Activated naive CD8-positive, alpha-beta T cell treated with anti-CD3 and anti-CD28 coated beads, Interleukin-2, amount 50 U/mL, for 24 hours (primary cell): ENCODE measurements around the gene PRKD2.

Source experiments
- ATAC-seq: fragments of 150-1000 bp; cut with Tn5 transposase; one replicate; pipeline ENCODE4 v1.10.0; 2021
- DNase-seq: peaks from one replicate; pipeline ENCODE4 v3.0.0; 2021
- H3K27ac Mint-ChIP-seq: one replicate; pipeline ENCODE4 v1.8.0; 2021; ENCODE audit warnings: mild to moderate bottlenecking, mixed read lengths
- H3K27me3 Mint-ChIP-seq: one replicate; pipeline ENCODE4 v1.8.0; 2021; ENCODE audit warnings: mixed read lengths
- H3K36me3 Mint-ChIP-seq: one replicate; pipeline ENCODE4 v1.8.0; 2021; ENCODE audit warnings: low read depth, mixed read lengths
- H3K4me1 Mint-ChIP-seq: one replicate; pipeline ENCODE4 v1.8.0; 2021; ENCODE audit warnings: mixed read lengths
- H3K4me3 Mint-ChIP-seq: one replicate; pipeline ENCODE4 v1.8.0; 2021; ENCODE audit warnings: mild to moderate bottlenecking, moderate library complexity, mixed read lengths
- H3K9me3 Mint-ChIP-seq: one replicate; pipeline ENCODE4 v1.8.0; 2021; ENCODE audit warnings: mixed read lengths

The PRKD2 gene

DNA sequence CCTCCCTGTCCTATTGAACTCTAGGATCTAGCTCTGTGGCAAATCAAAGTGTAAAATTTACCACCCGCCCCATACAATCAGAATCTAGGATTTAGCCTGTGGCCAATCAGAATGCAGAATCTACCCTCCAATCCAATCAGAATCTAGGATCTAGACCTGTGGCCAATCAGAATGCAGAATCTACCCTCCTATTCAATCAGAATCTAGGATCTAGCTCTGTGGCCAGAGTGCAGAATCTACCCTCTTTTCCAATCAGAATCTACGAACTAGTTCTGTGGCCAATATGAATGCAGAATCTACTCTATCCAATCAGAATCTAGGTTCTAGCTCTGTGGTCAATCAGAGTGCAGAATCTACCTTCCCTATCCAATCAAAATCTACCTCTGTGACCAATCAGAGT, 25.8 kb downstream of the PRKD2 start:
- no peaks in the 10 kb centered on the region for H3K4me1 Mint-ChIP-seq
- H3K36me3 Mint-ChIP-seq, result peaks cover 57% of the 10 kb centered on the region
- ATAC-seq (no peak), DNase-seq (no peak)
- H3K4me3 Mint-ChIP-seq, result no peak overlapping the region
- H3K27ac Mint-ChIP-seq, result no peak overlapping the region
- no peaks in the 10 kb centered on the region for H3K9me3 Mint-ChIP-seq
- H3K27me3 Mint-ChIP-seq, result no peaks in the 10 kb centered on the region

DNA sequence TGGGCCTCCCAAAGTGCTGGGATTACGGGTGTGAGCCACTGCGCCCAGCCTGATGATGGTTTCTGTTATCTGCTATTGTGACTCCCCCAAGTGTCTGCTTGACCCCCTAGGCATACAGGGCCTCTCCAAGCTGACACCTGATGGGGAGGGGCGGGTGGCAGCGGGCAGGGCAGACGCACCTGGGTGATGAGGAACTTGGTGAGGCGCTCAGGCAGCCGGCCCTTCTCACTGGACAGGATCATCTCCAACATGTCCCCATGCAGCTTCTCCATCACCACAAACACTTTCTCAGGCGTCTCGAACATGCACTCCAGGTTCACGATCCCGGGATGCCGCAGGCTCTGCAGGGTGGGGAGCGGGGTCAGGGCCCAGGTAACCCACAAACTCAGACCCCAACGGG, 27.6 kb downstream of the PRKD2 start:
- DNase-seq (no peak), ATAC-seq (no peak)
- H3K27me3 Mint-ChIP-seq, result no peaks in the 10 kb centered on the region
- H3K36me3 Mint-ChIP-seq, result peaks cover 54% of the 10 kb centered on the region
- H3K4me3 Mint-ChIP-seq, result no peak overlapping the region
- no peaks in the 10 kb centered on the region for H3K4me1 Mint-ChIP-seq
- no peaks in the 10 kb centered on the region for H3K9me3 Mint-ChIP-seq
- H3K27ac Mint-ChIP-seq, result no peak overlapping the region

DNA sequence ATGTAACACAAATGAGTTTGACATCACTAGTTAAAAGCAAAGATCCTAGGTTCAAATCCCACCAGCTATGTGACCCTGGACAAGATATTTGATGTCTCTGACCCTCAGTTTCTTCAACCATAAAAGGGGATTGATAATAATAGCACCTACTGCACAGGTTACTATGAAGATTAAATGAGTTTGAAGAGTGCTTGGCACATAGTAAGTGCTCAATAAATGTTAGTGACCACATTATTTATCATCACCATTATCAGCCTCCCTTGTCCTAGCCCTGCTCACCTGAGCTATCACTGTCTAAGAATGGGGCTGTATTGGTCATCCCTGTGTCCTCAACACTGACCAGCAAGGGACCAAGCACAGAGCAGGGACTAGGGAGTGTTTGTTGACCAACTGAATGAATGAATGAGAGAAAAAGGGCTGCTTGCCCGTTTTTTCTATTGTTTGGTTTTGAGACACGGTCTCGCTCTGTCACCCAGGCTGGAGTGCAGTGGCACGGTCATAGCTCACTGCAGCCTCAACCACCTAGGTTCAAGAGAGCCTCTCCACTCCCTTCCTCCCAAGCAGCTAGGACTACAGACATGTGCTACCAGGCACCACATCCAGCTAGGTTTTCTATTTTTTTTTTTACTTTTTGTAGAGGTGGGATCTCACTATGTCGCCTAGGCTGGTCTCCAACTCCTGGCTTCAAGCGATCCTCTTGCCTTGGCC, 29.3 kb downstream of the PRKD2 start:
- ATAC-seq (no peak), DNase-seq (no peak)
- Mint-ChIP-seq H3K36me3 (peaks cover 50% of the 10 kb centered on the region), H3K27ac (no peak overlapping the region), H3K27me3 (no peaks in the 10 kb centered on the region), H3K9me3 (no peaks in the 10 kb centered on the region), H3K4me1 (no peaks in the 10 kb centered on the region), H3K4me3 (no peak overlapping the region)

DNA sequence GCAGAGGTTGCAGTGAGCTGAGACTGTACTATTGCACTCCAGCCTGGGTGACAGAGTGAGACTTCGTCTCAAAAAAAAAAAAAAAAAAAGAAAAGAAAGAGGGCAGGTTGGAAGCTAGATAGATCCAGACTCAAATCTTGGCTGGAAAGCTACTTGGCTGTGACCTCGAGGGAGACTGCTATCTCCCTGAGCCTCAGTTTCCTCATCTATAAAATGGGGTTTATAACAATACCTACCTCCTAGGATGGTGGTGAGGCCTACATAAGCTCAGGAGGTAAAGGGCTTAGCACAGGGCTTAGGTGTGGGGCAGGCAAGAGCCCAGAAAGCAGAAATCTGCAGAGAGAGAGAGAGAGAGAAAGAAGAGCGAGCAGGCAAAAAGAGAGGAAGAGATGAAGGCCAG, 31.7 kb downstream of the PRKD2 start:
- Mint-ChIP-seq H3K27ac (peak overlapping the region; percentile 29), H3K4me3 (no peak overlapping the region)

DNA sequence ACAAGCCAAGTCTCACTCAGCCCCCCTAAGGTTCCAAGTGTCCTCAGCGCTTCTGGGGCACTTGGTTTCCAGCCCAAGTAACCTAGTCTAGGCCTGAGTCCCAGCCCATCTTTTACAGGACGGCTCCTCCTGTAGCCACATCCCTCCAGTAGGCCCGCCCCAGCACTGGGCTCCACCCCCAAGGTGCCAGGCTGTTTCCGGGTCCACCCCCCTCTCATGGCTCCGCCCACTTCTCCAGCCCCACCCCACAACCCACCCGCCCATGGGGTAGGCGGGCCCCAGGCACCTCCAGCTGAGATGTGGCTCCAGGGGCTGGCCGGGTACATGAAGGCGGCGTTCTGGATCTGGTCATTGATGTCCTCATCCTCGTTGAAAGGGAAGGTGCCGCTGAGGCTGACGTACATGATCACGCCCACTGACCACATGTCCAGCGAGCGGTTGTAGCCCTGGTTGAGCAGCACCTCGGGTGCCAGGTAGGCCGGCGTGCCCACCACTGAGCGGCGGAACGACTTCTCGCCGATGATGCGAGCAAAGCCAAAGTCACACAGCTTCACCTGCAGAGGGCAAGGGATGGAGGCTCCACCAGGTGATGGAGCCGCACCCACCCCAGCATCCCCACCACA, 38.7 kb downstream of the PRKD2 start:
- Mint-ChIP-seq H3K27ac (no peak overlapping the region), H3K27me3 (no peaks in the 10 kb centered on the region), H3K36me3 (peaks cover 50% of the 10 kb centered on the region), H3K4me1 (peaks cover 2% of the 10 kb centered on the region), H3K4me3 (no peak overlapping the region), H3K9me3 (no peaks in the 10 kb centered on the region)
- peak; percentile 72 for DNase-seq
- peak; percentile 80 for ATAC-seq

More for the DNA sequence above, 31.7 kb downstream of the PRKD2 start:
- DNase-seq (no peak), ATAC-seq (no peak)
- Mint-ChIP-seq H3K4me1 (no peaks in the 10 kb centered on the region), H3K9me3 (no peaks in the 10 kb centered on the region), H3K36me3 (peaks cover 32% of the 10 kb centered on the region), H3K27me3 (no peaks in the 10 kb centered on the region)

DNA sequence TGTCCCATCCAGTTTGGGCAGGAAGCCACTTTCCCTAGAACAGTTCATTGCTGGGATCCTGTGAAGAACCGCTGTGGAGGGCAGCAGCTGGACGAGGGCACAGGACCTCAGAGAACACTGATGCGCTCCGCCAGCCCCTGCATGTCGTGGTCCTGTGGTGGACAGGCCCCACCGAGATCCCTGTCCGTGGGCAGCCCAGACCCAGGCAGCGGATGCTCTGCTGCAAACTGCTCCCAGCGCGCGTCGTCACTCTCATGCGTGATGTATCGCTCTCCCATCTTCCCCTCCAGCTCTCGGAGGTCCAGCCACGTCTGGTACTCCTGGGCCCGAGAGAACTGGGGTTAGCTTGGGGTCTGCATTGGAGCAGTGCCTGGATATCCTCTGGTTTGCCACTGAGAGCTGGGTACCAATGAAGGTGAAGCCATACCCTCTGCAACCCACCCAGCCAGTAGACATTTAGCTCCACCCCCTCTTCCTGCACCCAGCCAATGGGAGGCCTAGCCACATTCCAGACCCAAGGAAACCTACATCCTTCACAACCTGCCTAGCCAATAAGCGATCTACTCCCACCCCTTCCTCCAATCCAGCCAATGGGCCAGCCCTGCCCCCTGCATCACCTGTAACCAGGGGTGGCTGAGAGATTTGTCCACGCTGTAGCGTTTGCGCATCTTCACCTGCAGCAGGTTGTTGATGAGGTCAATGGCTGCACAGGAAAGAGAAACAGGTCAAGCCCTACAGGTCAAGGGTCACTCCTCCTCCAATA, 42.3 kb downstream of the PRKD2 start:
- no peaks in the 10 kb centered on the region for H3K9me3 Mint-ChIP-seq
- peak; percentile 7 for ATAC-seq
- H3K27ac Mint-ChIP-seq, result no peak overlapping the region
- H3K27me3 Mint-ChIP-seq, result no peaks in the 10 kb centered on the region
- peaks cover 2% of the 10 kb centered on the region for H3K4me1 Mint-ChIP-seq
- peaks cover 42% of the 10 kb centered on the region for H3K36me3 Mint-ChIP-seq
- H3K4me3 Mint-ChIP-seq, result no peak overlapping the region
- DNase-seq, result no peak

DNA sequence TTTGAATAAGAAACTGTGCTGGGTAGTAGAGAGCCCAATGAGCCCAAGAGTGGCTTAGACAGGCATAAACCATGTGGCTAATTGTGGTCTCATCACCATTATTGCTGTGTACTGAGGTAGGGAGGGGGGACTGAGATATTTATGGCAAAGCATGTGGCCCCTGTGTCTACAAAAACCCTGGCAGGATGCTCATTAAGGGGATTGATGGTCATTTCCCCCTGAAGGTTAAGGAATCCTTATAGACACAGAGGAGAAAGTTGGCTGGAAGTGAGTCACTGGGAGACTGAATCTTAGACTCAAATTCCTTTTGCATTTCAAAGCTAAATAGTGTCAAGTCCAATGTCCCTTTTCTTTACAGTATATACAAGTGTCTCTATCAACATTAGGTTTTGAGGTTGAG, 46.1 kb downstream of the PRKD2 start:
- no peak overlapping the region for H3K4me3 Mint-ChIP-seq
- no peak overlapping the region for H3K27ac Mint-ChIP-seq
- no peak for ATAC-seq
- no peaks in the 10 kb centered on the region for H3K9me3 Mint-ChIP-seq
- DNase-seq, result no peak
- no peaks in the 10 kb centered on the region for H3K27me3 Mint-ChIP-seq
- H3K36me3 Mint-ChIP-seq, result peaks cover 26% of the 10 kb centered on the region
- no peaks in the 10 kb centered on the region for H3K4me1 Mint-ChIP-seq

DNA sequence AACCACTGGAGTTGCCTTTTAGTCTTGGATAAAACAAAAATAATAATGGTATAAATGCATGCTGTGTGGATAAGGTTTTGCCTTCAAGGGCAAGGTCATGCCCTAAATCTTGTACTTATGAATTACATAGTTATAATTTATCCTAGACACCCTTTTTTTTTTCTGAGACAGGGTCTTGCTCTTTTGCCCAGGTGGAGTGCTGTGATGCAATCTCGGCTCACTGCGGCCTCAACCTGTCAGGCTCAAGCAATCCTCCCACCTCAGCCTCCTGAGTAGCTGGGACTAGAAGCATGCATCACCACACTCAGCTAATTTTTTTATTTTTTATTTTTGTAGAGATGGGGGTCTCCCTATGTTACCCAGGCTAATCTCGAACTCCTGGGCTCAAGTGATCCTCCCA, 48.3 kb downstream of the PRKD2 start:
- no peak overlapping the region for H3K27ac Mint-ChIP-seq
- H3K4me3 Mint-ChIP-seq, result no peak overlapping the region
- H3K27me3 Mint-ChIP-seq, result no peaks in the 10 kb centered on the region
- no peaks in the 10 kb centered on the region for H3K9me3 Mint-ChIP-seq
- peaks cover 9% of the 10 kb centered on the region for H3K36me3 Mint-ChIP-seq
- ATAC-seq, result no peak
- no peaks in the 10 kb centered on the region for H3K4me1 Mint-ChIP-seq
- DNase-seq, result no peak

DNA sequence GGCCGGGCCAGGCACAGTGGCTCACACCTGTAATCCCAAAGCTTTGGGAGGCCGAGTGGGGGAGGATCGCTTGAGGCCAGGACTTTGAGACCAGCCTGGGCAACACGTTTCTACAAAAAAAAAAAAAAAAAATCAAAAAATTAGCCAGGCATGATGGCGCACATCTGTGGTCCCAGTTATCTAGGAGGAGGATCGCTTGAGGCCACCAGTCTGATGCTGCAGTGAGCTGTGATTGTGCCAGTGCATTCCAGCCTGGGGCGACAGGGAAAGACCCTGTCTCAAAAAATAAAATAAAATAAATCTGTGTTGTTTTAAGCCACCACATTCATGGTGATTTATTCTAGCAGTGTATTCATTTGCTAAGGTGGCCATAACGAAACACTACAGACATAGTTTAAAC, 51.8 kb downstream of the PRKD2 start:
- DNase-seq (no peak), ATAC-seq (no peak)
- Mint-ChIP-seq H3K27me3 (peaks cover 2% of the 10 kb centered on the region), H3K4me1 (peaks cover 21% of the 10 kb centered on the region), H3K36me3 (no peaks in the 10 kb centered on the region), H3K9me3 (no peaks in the 10 kb centered on the region), H3K27ac (no peak overlapping the region), H3K4me3 (no peak overlapping the region)

DNA sequence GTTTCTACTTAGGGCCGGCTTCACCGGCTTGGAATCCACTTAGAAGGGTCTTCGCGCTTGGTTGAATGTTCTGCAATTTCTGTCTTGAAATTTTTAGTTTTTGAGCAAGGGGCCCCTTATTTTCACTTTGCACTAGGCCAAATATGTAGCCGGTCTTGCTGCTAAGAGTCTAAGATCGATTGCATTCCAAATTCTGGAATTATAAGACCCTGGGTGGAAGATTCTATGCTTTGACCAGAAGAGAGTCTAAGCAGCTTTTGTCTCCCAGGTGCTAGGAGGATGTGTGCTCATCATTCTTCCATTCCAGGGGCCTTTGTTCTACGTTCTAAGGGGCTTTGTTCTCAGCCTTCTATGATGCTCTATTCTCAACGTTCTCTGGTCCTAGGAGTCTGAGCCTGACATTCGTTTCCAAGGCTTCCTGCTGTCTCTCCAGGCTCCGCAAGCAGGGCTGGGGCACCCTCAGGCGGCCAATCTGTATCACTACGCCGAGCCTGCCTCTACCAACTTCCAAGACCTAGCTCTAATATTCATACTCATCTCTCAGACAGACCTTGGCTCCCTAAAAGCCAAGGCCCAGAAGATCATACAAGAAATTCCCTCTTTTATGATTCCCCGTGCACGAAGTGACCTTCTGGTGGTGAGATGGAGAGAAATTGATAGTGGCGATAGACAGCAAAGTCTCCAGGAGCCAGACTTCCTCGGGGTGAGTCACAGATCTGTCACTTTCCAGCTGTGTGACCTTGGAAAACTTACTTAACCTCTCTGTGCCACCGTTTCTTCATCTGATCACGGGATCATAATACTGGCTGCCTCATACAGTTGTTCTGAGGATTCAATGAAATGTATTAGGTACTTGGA, 55.0 kb downstream of the PRKD2 start:
- H3K4me3 Mint-ChIP-seq, result peak overlapping the region; percentile 79
- no peaks in the 10 kb centered on the region for H3K36me3 Mint-ChIP-seq
- ATAC-seq (peak; percentile 64), DNase-seq (peak; percentile 77)
- H3K9me3 Mint-ChIP-seq, result no peaks in the 10 kb centered on the region
- peaks cover 15% of the 10 kb centered on the region for H3K27me3 Mint-ChIP-seq
- H3K27ac Mint-ChIP-seq, result peak overlapping the region; percentile 77
- peaks cover 28% of the 10 kb centered on the region for H3K4me1 Mint-ChIP-seq

DNA sequence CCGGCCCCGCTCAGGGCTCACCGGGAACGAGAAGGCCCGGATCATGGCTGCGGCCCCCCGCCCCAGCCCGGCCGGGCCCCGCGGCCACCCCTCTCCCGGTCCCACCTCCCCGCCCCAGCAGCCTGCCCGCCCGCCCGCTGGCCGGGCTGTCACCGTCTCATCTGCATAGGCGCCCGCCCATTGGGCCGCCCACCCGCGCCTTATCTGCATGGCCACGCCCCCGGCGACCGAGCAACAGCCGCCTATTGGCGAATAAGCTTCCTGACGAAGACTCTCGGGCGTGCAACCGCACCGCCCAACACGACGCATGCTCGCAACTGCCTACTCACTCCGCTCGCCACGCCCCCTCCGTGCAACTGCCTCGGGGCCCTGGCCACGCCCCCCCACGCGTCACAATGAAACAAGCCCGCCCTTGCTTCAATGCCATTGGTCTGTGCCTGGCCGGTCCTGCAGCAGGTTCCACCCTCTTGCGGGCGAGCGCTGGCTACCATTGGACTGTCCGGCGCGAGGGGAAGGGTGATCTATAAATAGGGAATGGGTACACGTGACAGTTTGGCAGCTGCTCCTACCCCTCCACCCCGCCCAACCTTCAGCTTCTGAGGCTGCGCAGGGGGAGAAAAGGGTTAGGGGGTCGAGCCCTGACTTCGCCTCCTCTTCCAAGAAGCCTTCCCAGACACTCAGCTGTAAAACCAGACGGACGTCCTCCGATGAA, 55.7 kb downstream of the PRKD2 start, which contains the start of gene DACT3:
DACT3 (minus strand) TSS at position 163 of the 712 bp plus-strand sequence; CDS start at position 45, 118 bp downstream.
- Mint-ChIP-seq H3K36me3 (no peaks in the 10 kb centered on the region), H3K4me3 (peak within 1 kb of the TSS; percentile 79), H3K27ac (peak within 1 kb of the TSS; percentile 77), H3K27me3 (peaks cover 18% of the 10 kb centered on the region), H3K9me3 (no peaks in the 10 kb centered on the region), H3K4me1 (peaks cover 34% of the 10 kb centered on the region)
- peak; percentile 100 for DNase-seq
- ATAC-seq, result peak; percentile 88

DNA sequence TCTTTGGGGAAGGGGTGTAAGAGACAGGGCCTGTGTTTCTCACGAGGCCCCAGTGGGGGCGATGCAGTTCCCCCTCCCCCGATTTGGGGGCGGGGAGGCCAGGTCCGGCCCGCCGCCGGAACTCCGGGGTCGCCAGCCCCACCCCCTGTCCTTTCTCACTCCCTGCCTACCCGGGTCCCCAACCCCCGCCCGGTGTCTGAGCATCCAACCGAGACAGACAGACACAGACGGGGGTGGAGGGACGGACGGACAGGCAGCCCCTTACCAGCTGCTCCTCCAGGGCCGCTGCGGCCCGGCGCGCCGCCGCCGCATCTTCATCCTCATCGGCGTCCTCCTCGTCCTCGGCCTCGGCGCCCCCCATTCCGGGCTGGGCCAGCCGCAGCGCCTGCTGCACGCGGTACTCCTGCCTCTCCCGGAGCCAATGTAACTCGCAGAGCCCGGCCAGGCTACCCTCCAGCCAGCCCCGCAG, 56.3 kb downstream of the PRKD2 start:
- H3K4me3 Mint-ChIP-seq, result peak overlapping the region; percentile 79
- H3K9me3 Mint-ChIP-seq, result no peaks in the 10 kb centered on the region
- H3K4me1 Mint-ChIP-seq, result peaks cover 34% of the 10 kb centered on the region
- DNase-seq (no peak), ATAC-seq (peak; percentile 1)
- H3K27ac Mint-ChIP-seq, result no peak overlapping the region
- peaks cover 18% of the 10 kb centered on the region for H3K27me3 Mint-ChIP-seq
- H3K36me3 Mint-ChIP-seq, result no peaks in the 10 kb centered on the region

DNA sequence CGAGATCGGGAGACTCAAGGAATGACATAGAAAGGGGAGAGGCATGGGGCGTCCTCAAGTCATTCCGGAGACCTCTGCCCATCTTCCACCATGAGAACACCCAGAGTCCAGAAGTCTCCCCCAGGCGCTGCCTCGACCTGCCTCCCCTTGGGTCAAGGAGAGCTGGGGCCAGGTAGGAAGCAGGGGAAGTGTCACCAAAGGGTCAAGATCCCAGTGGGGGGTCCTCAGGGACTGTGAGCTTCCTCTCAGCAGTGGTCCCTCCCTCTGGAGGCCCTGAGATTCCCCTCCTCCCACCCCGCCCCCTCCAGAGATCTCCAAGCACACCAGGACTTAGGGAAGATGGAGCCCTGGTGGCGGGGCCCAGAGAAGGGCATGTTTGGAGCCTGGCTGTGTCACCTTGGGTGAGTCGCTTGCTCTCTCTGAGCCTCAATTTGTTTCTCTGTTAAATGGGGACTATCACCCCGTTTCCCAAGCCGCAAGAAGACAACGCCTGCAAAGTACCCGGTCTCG, 56.9 kb downstream of the PRKD2 start:
- Mint-ChIP-seq H3K36me3 (no peaks in the 10 kb centered on the region), H3K27ac (no peak overlapping the region), H3K27me3 (peaks cover 20% of the 10 kb centered on the region), H3K4me1 (peaks cover 34% of the 10 kb centered on the region), H3K4me3 (peak overlapping the region; percentile 79), H3K9me3 (no peaks in the 10 kb centered on the region)
- no peak for DNase-seq
- ATAC-seq, result no peak
